SIG-M5 treated with dmso at 0.1 percent for 504 hours (cell line): Measurements from ENCODE around the gene SRL.
"Not testable (repeated sequence)": the region's sequence is repeated elsewhere in the genome, so short reads cannot be mapped to it uniquely, and the experiment has no call there.

Experiments
- DNase-seq: peaks from one replicate; lab custom pipeline; 2025; ENCODE audit not compliant: unreplicated experiment; lab: John Stamatoyannopoulos, UW

SRL gene

GRCh38 chr16:4231367-4231766, 10.5 kb downstream of the SRL start:
- no peak for DNase-seq

- DNase-seq: no peak
These were observed 14.9 kb downstream of the SRL start for GRCh38 chr16:4227040-4227332.

- DNase-seq: no peak
These were observed 15.4 kb downstream of the SRL start for GRCh38 chr16:4226251-4227039.

- DNase-seq: no peak
These were observed 16.8 kb downstream of the SRL start for GRCh38 chr16:4225075-4225474.

GRCh38 chr16:4220358-4220757, 21.5 kb downstream of the SRL start:
- no peak for DNase-seq

GRCh38 chr16:4218202-4218601, 23.7 kb downstream of the SRL start:
- no peak for DNase-seq

- no peak for DNase-seq
These were observed 24.4 kb downstream of the SRL start for GRCh38 chr16:4217204-4218131.

- DNase-seq: no peak
These were observed 25.3 kb downstream of the SRL start for GRCh38 chr16:4216596-4216995.

GRCh38 chr16:4215106-4215505, 26.8 kb downstream of the SRL start:
- DNase-seq: no peak

- no peak for DNase-seq
These were observed 27.7 kb downstream of the SRL start for GRCh38 chr16:4214215-4214621.

- no peak for DNase-seq
These were observed 28.1 kb downstream of the SRL start for GRCh38 chr16:4213737-4214136.

GRCh38 chr16:4212934-4213296, 29.0 kb downstream of the SRL start:
- peak; percentile 7 for DNase-seq

GRCh38 chr16:4212211-4212933, 29.5 kb downstream of the SRL start:
- no peak for DNase-seq

- DNase-seq: not testable (repeated sequence)
These were observed 30.3 kb downstream of the SRL start for GRCh38 chr16:4211445-4212210.

- no peak for DNase-seq
These were observed 32.2 kb downstream of the SRL start for GRCh38 chr16:4209666-4210065.

- DNase-seq: no peak
These were observed 33.5 kb downstream of the SRL start for GRCh38 chr16:4208341-4208751.

GRCh38 chr16:4207683-4208340, 34.1 kb downstream of the SRL start:
- no peak for DNase-seq

- no peak for DNase-seq
These were observed 34.7 kb downstream of the SRL start for GRCh38 chr16:4207229-4207628.

- DNase-seq: no peak
These were observed 35.2 kb downstream of the SRL start for GRCh38 chr16:4206680-4207079.

- DNase-seq: no peak
These were observed 35.9 kb downstream of the SRL start for GRCh38 chr16:4205971-4206370.
